IMR-90 (cell line): ENCODE results near the gene FUT8.

Source experiments
- BHLHE40 ChIP-seq: fragments of 150-350 bp; IDR thresholded peaks from 2 replicates; pipeline ENCODE4 v1.6.1; 2016; ENCODE audit warnings: mild to moderate bottlenecking, low read depth, low read length
- ELK1 ChIP-seq: fragments of 150-350 bp; IDR thresholded peaks from 2 replicates; pipeline ENCODE4 v1.6.1; 2016; ENCODE audit warnings: low read depth, mild to moderate bottlenecking, low read length, moderate library complexity, borderline replicate concordance
- MAFK ChIP-seq: IDR thresholded peaks from 2 replicates; pipeline ENCODE4 v1.6.1; 2012; ENCODE audit warnings: low read depth, low read length, improper control_type of control experiment
- MAZ ChIP-seq: IDR thresholded peaks from 2 replicates; pipeline ENCODE4 v1.6.1; 2012; ENCODE audit warnings: low read depth, mild to moderate bottlenecking, low read length, improper control_type of control experiment, moderate library complexity, borderline replicate concordance
- MXI1 ChIP-seq: IDR thresholded peaks from 2 replicates; pipeline ENCODE4 v1.6.1; 2012; ENCODE audit warnings: low read depth, mild to moderate bottlenecking, low read length, moderate library complexity, borderline replicate concordance
- POLR2A ChIP-seq: IDR thresholded peaks from 2 replicates; pipeline ENCODE4 v1.6.1; 2012; ENCODE audit warnings: mild to moderate bottlenecking, low read depth, low read length
- RAD21 ChIP-seq: IDR thresholded peaks from 2 replicates; pipeline ENCODE4 v1.6.1; 2012; ENCODE audit warnings: low read length, improper control_type of control experiment
- RFX5 ChIP-seq: IDR thresholded peaks from 2 replicates; pipeline ENCODE4 v1.8.0; 2012; ENCODE audit warnings: low read depth, mild to moderate bottlenecking, low read length, moderate library complexity
- SMC3 ChIP-seq: fragments of 150-350 bp; IDR thresholded peaks from 2 replicates; pipeline ENCODE4 v1.6.1; 2016; ENCODE audit warnings: low read depth, mild to moderate bottlenecking, antibody characterized with exemption, low read length, moderate library complexity
- TF ChIP-seq, protein P1 (sequence below): conservative IDR thresholded peaks from 2 replicates; pipeline ENCODE4 v1.5.1; 2012; ENCODE audit warnings: mild to moderate bottlenecking, low read depth, low read length, improper control_type of control experiment

GRCh38 chr14:65469903-65470302 lies 57.4 kb downstream of the FUT8 start:
- TF ChIP-seq, protein P1, sequence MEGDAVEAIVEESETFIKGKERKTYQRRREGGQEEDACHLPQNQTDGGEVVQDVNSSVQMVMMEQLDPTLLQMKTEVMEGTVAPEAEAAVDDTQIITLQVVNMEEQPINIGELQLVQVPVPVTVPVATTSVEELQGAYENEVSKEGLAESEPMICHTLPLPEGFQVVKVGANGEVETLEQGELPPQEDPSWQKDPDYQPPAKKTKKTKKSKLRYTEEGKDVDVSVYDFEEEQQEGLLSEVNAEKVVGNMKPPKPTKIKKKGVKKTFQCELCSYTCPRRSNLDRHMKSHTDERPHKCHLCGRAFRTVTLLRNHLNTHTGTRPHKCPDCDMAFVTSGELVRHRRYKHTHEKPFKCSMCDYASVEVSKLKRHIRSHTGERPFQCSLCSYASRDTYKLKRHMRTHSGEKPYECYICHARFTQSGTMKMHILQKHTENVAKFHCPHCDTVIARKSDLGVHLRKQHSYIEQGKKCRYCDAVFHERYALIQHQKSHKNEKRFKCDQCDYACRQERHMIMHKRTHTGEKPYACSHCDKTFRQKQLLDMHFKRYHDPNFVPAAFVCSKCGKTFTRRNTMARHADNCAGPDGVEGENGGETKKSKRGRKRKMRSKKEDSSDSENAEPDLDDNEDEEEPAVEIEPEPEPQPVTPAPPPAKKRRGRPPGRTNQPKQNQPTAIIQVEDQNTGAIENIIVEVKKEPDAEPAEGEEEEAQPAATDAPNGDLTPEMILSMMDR = no peak
- TF ChIP-seq ELK1 (no peak), MXI1 (no peak), POLR2A (no peak), MAZ (no peak), RAD21 (no peak), MAFK (no peak), RFX5 (no peak), SMC3 (no peak), BHLHE40 (no peak)
